GM12878 (cell line): Measurements from ENCODE around the gene KLHL8. TPM values are rescaled to one million over a fixed set of nuclear protein-coding genes. Genes with fewer than 3 reads are reported as not detected.

Experiments used
- ATAC-seq: fragments of 200-7000 bp; cut with Tn5 transposase; 3 replicates; pipeline ENCODE4 v1.9.1; 2020; ENCODE audit warnings: mild to moderate bottlenecking, moderate library complexity
- BruUV-seq: library from RNA; stranded (reverse); fragments of 400-500 nt; replicated peaks from 2 replicates; lab custom pipeline; 2021; lab: Mats Ljungman, UMichigan
- CTCF ChIA-PET: fragments of 300-600 bp; sonication (Branson Sonifier 250); formaldehyde crosslinking; extraction: SDS; loops from one replicate; lab custom pipeline; 2021; ENCODE audit warnings: inconsistent platforms; lab: Yijun Ruan, JAX
- POLR2A ChIA-PET: fragments of 350-600 bp; formaldehyde crosslinking; extraction: SDS; loops from one replicate; lab custom pipeline; 2021; ENCODE audit warnings: inconsistent platforms; lab: Charles Lee
- RAD21 ChIA-PET: fragments of 300-600 bp; sonication (Branson Sonifier 250); formaldehyde crosslinking; loops from one replicate; lab custom pipeline; 2023; ENCODE audit warnings: antibody characterized with exemption; ENCODE audit not compliant: unreplicated experiment; lab: Charles Lee
- SMC1A ChIA-PET: fragments of 300-600 bp; sonication (Branson Sonifier 250); formaldehyde crosslinking; loops from one replicate; lab custom pipeline; 2023; ENCODE audit not compliant: unreplicated experiment, uncharacterized antibody; lab: Charles Lee
- DNase-seq: peaks from one replicate; pipeline ENCODE4 v3.0.0-alpha.2; 2011; ENCODE audit warnings: low read depth, low spot score
- FAIRE-seq: peaks from 3 replicates; lab custom pipeline; 2011; peaks lifted over from hg19 to GRCh38; lab: Jason Lieb, UNC
- H2AFZ ChIP-seq: 2 replicates; pipeline ENCODE4 v1.6.0; 2011; ENCODE audit warnings: low read depth, low read length, control low read depth; ENCODE audit not compliant: control insufficient read depth
- H3K27ac ChIP-seq: 2 replicates; pipeline ENCODE4 v1.5.1; 2011; ENCODE audit warnings: control low read depth; ENCODE audit not compliant: control insufficient read depth, insufficient read depth
- H3K27me3 ChIP-seq, 2 experiments: replicated peaks in 1 of 2; 2 replicates each; pipeline versions ENCODE4 v1.6.0 to v1.6.1; 2011; ENCODE audit warnings: low read length in 1 of 2; ENCODE audit not compliant: control insufficient read depth in 2 of 2, insufficient read depth in 2 of 2
- H3K36me3 ChIP-seq, 2 experiments: 2 replicates each; pipeline ENCODE4 v1.5.1; 2011; ENCODE audit warnings: low read length in 1 of 2; ENCODE audit not compliant: control insufficient read depth in 2 of 2, insufficient read depth in 2 of 2
- H3K4me1 ChIP-seq: 2 replicates; pipeline ENCODE4 v1.6.1; 2011; ENCODE audit warnings: mild to moderate bottlenecking, low read length, moderate library complexity, mixed read lengths; ENCODE audit not compliant: control insufficient read depth, insufficient read depth
- H3K4me2 ChIP-seq: 2 replicates; pipeline ENCODE4 v1.6.0; 2011; ENCODE audit warnings: control low read depth; ENCODE audit not compliant: control insufficient read depth, insufficient read depth
- H3K4me3 ChIP-seq: fragments of 200-600 bp; sonication (generic); 2 replicates; pipeline ENCODE4 v1.5.1; 2016
- H3K79me2 ChIP-seq: 2 replicates; pipeline ENCODE4 v1.6.0; 2011; ENCODE audit warnings: low read length; ENCODE audit not compliant: control insufficient read depth, insufficient read depth
- H3K9ac ChIP-seq: 2 replicates; pipeline ENCODE4 v1.8.0; 2011; ENCODE audit warnings: low read length, control low read depth, mixed read lengths; ENCODE audit not compliant: control insufficient read depth, insufficient read depth
- H3K9me3 ChIP-seq: replicated peaks from 3 replicates; pipeline ENCODE4 v1.5.1; 2011; ENCODE audit warnings: mild to moderate bottlenecking, low read length; ENCODE audit not compliant: control insufficient read depth, insufficient read depth
- H4K20me1 ChIP-seq: 2 replicates; pipeline ENCODE4 v1.6.0; 2011; ENCODE audit not compliant: control insufficient read depth, insufficient read depth
- CREM ChIP-seq: IDR thresholded peaks from 2 replicates; pipeline ENCODE4 v1.6.1; 2014; ENCODE audit warnings: antibody characterized with exemption, low read depth
- FOS ChIP-seq: IDR thresholded peaks from 3 replicates; pipeline ENCODE4 v1.6.1; 2011; ENCODE audit warnings: borderline replicate concordance; ENCODE audit not compliant: insufficient read length; ENCODE audit errors: extremely low read depth
- FOXM1 ChIP-seq: IDR thresholded peaks from 2 replicates; pipeline ENCODE4 v1.6.1; 2012; ENCODE audit warnings: low read depth, mild to moderate bottlenecking, inconsistent platforms, low read length, moderate library complexity
- whole genome bisulfite sequencing: methylation state at CpG from one replicate; pipeline ENCODE4 v1.1.6; 2016; ENCODE audit warnings: low lambda C conversion rate; ENCODE audit not compliant: insufficient replicate concordance, insufficient coverage; ENCODE audit errors: missing lambda C conversion rate; 5-methylcytosine and 5-hydroxymethylcytosine counted together
- in situ Hi-C: fragments of 300-500 bp; cut with MboI; formaldehyde crosslinking; loops from 9 replicates; pipeline ENCODE4 v1.14.3; 2018; ENCODE audit warnings: mixed read lengths
- intact Hi-C: fragments of 100-400 bp; cut with micrococcal nuclease; formaldehyde crosslinking; loops from one replicate; pipeline ENCODE4 v1.14.2; 2022; ENCODE audit not compliant: unreplicated experiment
- polyA plus RNA-seq, 11 experiments: library from polyadenylated mRNA; depleted of rRNA in 4 of 11; unstranded in 6 of 11; stranded (reverse) in 5 of 11; fragments of >200 nt; fragmentation: Nextera tagmentation in 4 of 11; fragmentation: Illumina TruSeq in 1 of 11; extraction: Ambion mirVana in 4 of 11; extraction: Trizol in 1 of 11; gene quantifications; 1 replicate in 1 of 11; 2 replicates in 10 of 11; pipeline versions ENCODE4 v1.2.1 to v1.2.3, GENCODE V29; 2011 to 2016; ENCODE audit warnings: inconsistent platforms in 2 of 11, missing spikeins in 2 of 11, low read depth in 1 of 11
- total RNA-seq, 4 experiments: library from RNA; depleted of rRNA in 3 of 4; stranded (reverse); fragments of >200 nt in 3 of 4; fragmentation: Illumina TruSeq in 1 of 4; extraction: Trizol in 1 of 4; gene quantifications; 2 replicates each; pipeline versions ENCODE4 v1.2.1 to v1.2.3, GENCODE V29; 2013 to 2021
- TF ChIP-seq, protein P1 (sequence below): IDR thresholded peaks from 2 replicates; pipeline ENCODE4 v1.6.1; 2011; ENCODE audit warnings: mild to moderate bottlenecking, low read depth, low read length, moderate library complexity; ENCODE audit not compliant: insufficient replicate concordance
- TF ChIP-seq, protein P2 (sequence below): fragments of 450-650 bp; formaldehyde crosslinking; IDR thresholded peaks from 2 replicates; pipeline ENCODE4 v1.4.0; 2022; ENCODE audit warnings: mild to moderate bottlenecking, moderate library complexity

KLHL8 gene
- total and polyA plus RNA-seq, 10 of the 15 experiments (the other 5 are each of a cell fraction or from before 2014, with no cell fraction given): 4.5 to 13.1 (median 9.0) TPM

DNA sequence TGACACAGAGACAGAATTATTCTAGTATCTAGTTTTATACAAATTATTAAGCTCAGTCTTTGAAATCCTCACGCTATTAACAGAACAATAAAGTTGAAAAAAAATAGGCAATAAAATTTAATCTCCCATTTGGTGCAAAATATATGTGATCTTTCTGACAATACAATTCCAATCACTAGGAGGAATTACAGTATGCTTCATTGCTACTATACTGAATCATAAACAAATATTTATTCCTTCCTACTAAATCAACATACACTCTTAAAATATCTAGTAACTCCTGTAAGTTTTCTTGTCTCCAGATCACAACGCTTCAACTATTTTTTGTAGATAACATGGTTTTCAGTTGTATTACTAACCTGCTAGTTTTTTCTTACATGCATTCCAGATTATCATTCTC is 45.7 kb downstream of the KLHL8 start:
- H3K27ac ChIP-seq: no peak overlapping the region
- intact Hi-C loops (no loop called here), in situ Hi-C loops (loop anchor here (25.0 kb wide), 1 partner anchor 663 kb away; the partner anchor contains the start of gene MEPE)
- ChIA-PET SMC1A (interaction anchor here (0.6 to 1.9 kb wide), 2 partner anchors 60 to 185 kb away, joined by 3 to 5 read pairs; no protein-coding TSS in a partner anchor), CTCF (interaction anchor here (1.2 kb wide), 1 partner anchor 22 kb away, joined by 3 read pairs; no protein-coding TSS in a partner anchor), RAD21 (no interaction called here), POLR2A (no interaction called here)
- ATAC-seq (no peak), FAIRE-seq (no peak), DNase-seq (no peak)
- BruUV-seq: no TSS peak
- 96% methylated on average over 2 of the region's 2 CpGs for WGBS
- no peak overlapping the region for H3K4me2 ChIP-seq
- H3K9me3 ChIP-seq: no peaks in the 10 kb centered on the region
- TF ChIP-seq, protein P1, sequence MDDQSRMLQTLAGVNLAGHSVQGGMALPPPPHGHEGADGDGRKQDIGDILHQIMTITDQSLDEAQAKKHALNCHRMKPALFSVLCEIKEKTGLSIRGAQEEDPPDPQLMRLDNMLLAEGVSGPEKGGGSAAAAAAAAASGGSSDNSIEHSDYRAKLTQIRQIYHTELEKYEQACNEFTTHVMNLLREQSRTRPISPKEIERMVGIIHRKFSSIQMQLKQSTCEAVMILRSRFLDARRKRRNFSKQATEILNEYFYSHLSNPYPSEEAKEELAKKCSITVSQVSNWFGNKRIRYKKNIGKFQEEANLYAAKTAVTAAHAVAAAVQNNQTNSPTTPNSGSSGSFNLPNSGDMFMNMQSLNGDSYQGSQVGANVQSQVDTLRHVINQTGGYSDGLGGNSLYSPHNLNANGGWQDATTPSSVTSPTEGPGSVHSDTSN: no peak
- TF ChIP-seq CREM (no peak), FOS (no peak), FOXM1 (no peak)
- TF ChIP-seq, protein P2, sequence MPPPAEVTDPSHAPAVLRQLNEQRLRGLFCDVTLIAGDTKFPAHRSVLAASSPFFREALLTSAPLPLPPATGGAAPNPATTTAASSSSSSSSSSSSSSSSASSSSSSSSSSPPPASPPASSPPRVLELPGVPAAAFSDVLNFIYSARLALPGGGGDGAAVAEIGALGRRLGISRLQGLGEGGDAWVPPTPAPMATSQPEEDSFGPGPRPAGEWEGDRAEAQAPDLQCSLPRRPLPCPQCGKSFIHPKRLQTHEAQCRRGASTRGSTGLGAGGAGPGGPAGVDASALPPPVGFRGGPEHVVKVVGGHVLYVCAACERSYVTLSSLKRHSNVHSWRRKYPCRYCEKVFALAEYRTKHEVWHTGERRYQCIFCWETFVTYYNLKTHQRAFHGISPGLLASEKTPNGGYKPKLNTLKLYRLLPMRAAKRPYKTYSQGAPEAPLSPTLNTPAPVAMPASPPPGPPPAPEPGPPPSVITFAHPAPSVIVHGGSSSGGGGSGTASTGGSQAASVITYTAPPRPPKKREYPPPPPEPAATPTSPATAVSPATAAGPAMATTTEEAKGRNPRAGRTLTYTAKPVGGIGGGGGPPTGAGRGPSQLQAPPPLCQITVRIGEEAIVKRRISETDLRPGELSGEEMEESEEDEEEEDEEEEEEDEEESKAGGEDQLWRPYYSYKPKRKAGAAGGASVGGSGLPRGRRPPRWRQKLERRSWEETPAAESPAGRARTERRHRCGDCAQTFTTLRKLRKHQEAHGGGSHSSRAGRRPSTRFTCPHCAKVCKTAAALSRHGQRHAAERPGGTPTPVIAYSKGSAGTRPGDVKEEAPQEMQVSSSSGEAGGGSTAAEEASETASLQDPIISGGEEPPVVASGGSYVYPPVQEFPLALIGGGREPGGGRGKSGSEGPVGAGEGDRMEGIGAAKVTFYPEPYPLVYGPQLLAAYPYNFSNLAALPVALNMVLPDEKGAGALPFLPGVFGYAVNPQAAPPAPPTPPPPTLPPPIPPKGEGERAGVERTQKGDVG (CRISPR knock-in tag): no peak
- H3K27me3 ChIP-seq: no peaks in the 10 kb centered on the region
- no peak overlapping the region for H2AFZ ChIP-seq
- no peaks in the 10 kb centered on the region for H3K79me2 ChIP-seq
- no peaks in the 10 kb centered on the region for H3K4me1 ChIP-seq
- H3K9ac ChIP-seq: no peak overlapping the region
- H3K36me3 ChIP-seq: peaks cover 0 to 12% of the 10 kb centered on the region in 2 experiments; a peak in 2 of 4 replicates
- no peak overlapping the region for H3K4me3 ChIP-seq
- no peaks in the 10 kb centered on the region for H4K20me1 ChIP-seq
